IMR-90 (cell line): ENCODE measurements around the gene TRDMT1. TPM values are rescaled to one million over a fixed set of nuclear protein-coding genes. Genes with fewer than 3 reads are reported as not detected.

Experiments used
- ATAC-seq: fragments of 200-7000 bp; cut with Tn5 transposase; 2 replicates; pipeline ENCODE4 v1.9.1; 2020; ENCODE audit warnings: low read depth, mild to moderate bottlenecking, moderate library complexity
- BruUV-seq: library from RNA; stranded (reverse); fragments of 400-500 nt; replicated peaks from 2 replicates; lab custom pipeline; 2021; lab: Mats Ljungman, UMichigan
- CTCF ChIA-PET: fragments of 300-600 bp; formaldehyde crosslinking; extraction: SDS; loops from one replicate; lab custom pipeline; 2021; ENCODE audit warnings: antibody characterized with exemption; lab: Yijun Ruan, JAX
- POLR2A ChIA-PET: fragments of 300-600 bp; sonication (Branson Sonifier 250); formaldehyde crosslinking; loops from one replicate; lab custom pipeline; 2022; ENCODE audit warnings: antibody characterized with exemption; ENCODE audit not compliant: unreplicated experiment; lab: Charles Lee
- DNase-seq: peaks from one replicate; pipeline ENCODE4 v3.0.0; 2013
- H2AFZ ChIP-seq: replicated peaks from 2 replicates; pipeline ENCODE3; 2013; ENCODE audit warnings: low read length, mild to moderate bottlenecking; ENCODE audit not compliant: poor library complexity
- H2AK5ac ChIP-seq: 2 replicates; pipeline ENCODE4 v1.6.1; 2013; ENCODE audit warnings: low read depth, low read length, inconsistent platforms
- H2AK9ac ChIP-seq: replicated peaks from 2 replicates; pipeline ENCODE3; 2013; ENCODE audit warnings: mild to moderate bottlenecking, low read depth, low read length, moderate library complexity; ENCODE audit not compliant: poor library complexity
- H2BK120ac ChIP-seq: 2 replicates; pipeline ENCODE4 v1.6.1; 2013; ENCODE audit warnings: low read depth, low read length, inconsistent platforms
- H2BK15ac ChIP-seq: 3 replicates; pipeline ENCODE4 v1.6.1; 2013; ENCODE audit warnings: low read depth, low read length, inconsistent platforms
- H2BK20ac ChIP-seq: 2 replicates; pipeline ENCODE4 v1.6.1; 2013; ENCODE audit warnings: low read depth, mild to moderate bottlenecking, inconsistent platforms, low read length, moderate library complexity
- H2BK5ac ChIP-seq: 2 replicates; pipeline ENCODE4 v1.6.1; 2013; ENCODE audit warnings: mild to moderate bottlenecking, low read depth, low read length, inconsistent platforms; ENCODE audit not compliant: poor library complexity, severe bottlenecking
- H3K14ac ChIP-seq: replicated peaks from 2 replicates; pipeline ENCODE4 v1.6.1; 2013; ENCODE audit warnings: low read depth, low read length, inconsistent platforms
- H3K18ac ChIP-seq: 2 replicates; pipeline ENCODE4 v1.6.1; 2013; ENCODE audit warnings: low read depth, low read length, control low read depth
- H3K23ac ChIP-seq: 2 replicates; pipeline ENCODE4 v1.6.1; 2013; ENCODE audit warnings: low read depth, low read length, inconsistent platforms
- H3K27ac ChIP-seq: 2 replicates; pipeline ENCODE4 v1.5.1; 2013; ENCODE audit warnings: mild to moderate bottlenecking, control low read depth, low read length; ENCODE audit not compliant: insufficient read depth
- H3K27me3 ChIP-seq: 2 replicates; pipeline ENCODE4 v1.6.1; 2013; ENCODE audit warnings: low read length; ENCODE audit not compliant: control insufficient read depth, insufficient read depth
- H3K36me3 ChIP-seq: 2 replicates; pipeline ENCODE4 v1.6.1; 2013; ENCODE audit warnings: low read length, mixed read lengths; ENCODE audit not compliant: control insufficient read depth, insufficient read depth
- H3K4ac ChIP-seq: 2 replicates; pipeline ENCODE4 v1.6.1; 2013; ENCODE audit warnings: low read depth, low read length, inconsistent platforms
- H3K4me1 ChIP-seq: 2 replicates; pipeline ENCODE4 v1.6.1; 2013; ENCODE audit warnings: low read length, mixed read lengths; ENCODE audit not compliant: control insufficient read depth, insufficient read depth
- H3K4me2 ChIP-seq: 2 replicates; pipeline ENCODE4 v1.6.1; 2013; ENCODE audit warnings: low read depth, mild to moderate bottlenecking, control low read depth, low read length, moderate library complexity
- H3K4me3 ChIP-seq: 2 replicates; pipeline ENCODE4 v1.5.1; 2013; ENCODE audit warnings: low read depth, mild to moderate bottlenecking, control low read depth, low read length, moderate library complexity; ENCODE audit not compliant: insufficient read depth
- H3K56ac ChIP-seq: 2 replicates; pipeline ENCODE4 v1.6.1; 2013; ENCODE audit warnings: low read length, inconsistent platforms; ENCODE audit not compliant: insufficient read depth; ENCODE audit errors: extremely low read depth
- H3K79me1 ChIP-seq, 2 experiments: 2 replicates each; pipeline ENCODE4 v1.6.1; 2013; ENCODE audit warnings: low read length in 2 of 2, inconsistent platforms in 1 of 2, low read depth in 1 of 2
- H3K9ac ChIP-seq: 2 replicates; pipeline ENCODE4 v1.6.1; 2013; ENCODE audit warnings: low read depth, low read length, control low read depth
- H3K9me1 ChIP-seq: 2 replicates; pipeline ENCODE4 v1.6.1; 2013; ENCODE audit warnings: low read length, inconsistent platforms; ENCODE audit not compliant: insufficient read depth
- H3K9me3 ChIP-seq: 2 replicates; pipeline ENCODE4 v1.6.1; 2013; ENCODE audit warnings: low read length; ENCODE audit not compliant: control insufficient read depth, insufficient read depth
- H4K20me1 ChIP-seq: 2 replicates; pipeline ENCODE4 v1.6.1; 2013; ENCODE audit warnings: low read length, inconsistent platforms; ENCODE audit not compliant: insufficient read depth
- H4K5ac ChIP-seq: 2 replicates; pipeline ENCODE4 v1.6.1; 2013; ENCODE audit warnings: mild to moderate bottlenecking, low read depth, low read length, control low read depth
- H4K8ac ChIP-seq, 2 experiments: 2 replicates each; pipeline ENCODE4 v1.6.1; 2013; ENCODE audit warnings: low read depth in 2 of 2, low read length in 2 of 2, control low read depth in 1 of 2, inconsistent platforms in 1 of 2
- H4K91ac ChIP-seq: 2 replicates; pipeline ENCODE4 v1.6.1; 2013; ENCODE audit warnings: low read depth, low read length, inconsistent platforms; ENCODE audit not compliant: insufficient read depth
- CTCF ChIP-seq: conservative IDR thresholded peaks from 2 replicates; pipeline ENCODE4 v1.5.1; 2012; ENCODE audit warnings: mild to moderate bottlenecking, low read depth, low read length, improper control_type of control experiment
- FOS ChIP-seq: fragments of 150-350 bp; IDR thresholded peaks from 2 replicates; pipeline ENCODE4 v1.6.1; 2016; ENCODE audit warnings: low read depth, low read length
- USF2 ChIP-seq: fragments of 150-350 bp; IDR thresholded peaks from 2 replicates; pipeline ENCODE4 v1.6.1; 2017; ENCODE audit warnings: mild to moderate bottlenecking, antibody characterized with exemption, low read length, low read depth
- WGBS, 2 experiments: methylation state at CpG; one replicate each; pipeline versions ENCODE4 v1.1.5 to v1.1.7; 2013; ENCODE audit warnings: missing lambda C conversion rate in 2 of 2; ENCODE audit not compliant: insufficient read length in 1 of 2; ENCODE audit errors: extremely low coverage in 2 of 2; 5-methylcytosine and 5-hydroxymethylcytosine counted together
- dilution Hi-C: fragments of 300-500 bp; cut with HindIII; formaldehyde crosslinking; loops from one replicate; pipeline ENCODE4 v1.14.3; 2018; ENCODE audit warnings: low sequenced_read_pairs; ENCODE audit not compliant: unreplicated experiment
- in situ Hi-C: fragments of 300-500 bp; cut with MboI; formaldehyde crosslinking; loops from 3 replicates; pipeline ENCODE4 v1.14.3; 2019; ENCODE audit warnings: low sequenced_read_pairs, inconsistent platforms, mixed read lengths
- intact Hi-C: fragments of 100-400 bp; cut with micrococcal nuclease; formaldehyde crosslinking; loops from 2 replicates; pipeline ENCODE4 v1.10.0; 2022
- polyA plus RNA-seq, 3 experiments: library from polyadenylated mRNA; depleted of rRNA; stranded (reverse); fragments of >200 nt; gene quantifications; 2 replicates each; pipeline ENCODE4 v1.2.3, GENCODE V29; 2012; ENCODE audit warnings: low replicate concordance in 1 of 3
- total RNA-seq: library from RNA; depleted of rRNA; stranded (reverse); fragments of >200 nt; gene quantifications from 2 replicates; pipeline ENCODE4 v1.2.3, GENCODE V29; 2012

TRDMT1 gene
- total and polyA plus RNA-seq, 2 of the 4 experiments (the other 2 are of a cell fraction) = 2.1 to 4.7 TPM

GRCh38 chr10:17128261-17128660 lies 73.2 kb downstream of the TRDMT1 start:
- Histone ChIP-seq H3K79me1 (no peaks in the 10 kb centered on the region), H3K9ac (no peak overlapping the region), H3K14ac (no peak overlapping the region), H2AFZ (peak overlapping the region; percentile 48), H3K27me3 (no peaks in the 10 kb centered on the region), H2BK5ac (no peak overlapping the region), H2BK15ac (no peak overlapping the region), H3K4me1 (peaks cover 2% of the 10 kb centered on the region; the same call in 1 of the 2 replicates), H3K18ac (no peak overlapping the region), H3K36me3 (no peaks in the 10 kb centered on the region), H2AK9ac (no peak overlapping the region), H3K23ac (no peak overlapping the region), H3K4me2 (no peak overlapping the region), H3K56ac (no peak overlapping the region), H3K9me3 (no peaks in the 10 kb centered on the region), H4K91ac (no peak overlapping the region), H2AK5ac (no peak overlapping the region), H4K5ac (no peak overlapping the region), H2BK20ac (no peak overlapping the region), H3K27ac (no peak overlapping the region), H3K9me1 (0 out of 2 replicates have a peak, but pooled peaks cover 4% of the 10 kb centered on the region), H4K8ac (no peak overlapping the region), H3K4me3 (no peak overlapping the region), H2BK120ac (no peak overlapping the region), H3K4ac (no peak overlapping the region), H4K20me1 (no peaks in the 10 kb centered on the region)
- DNase-seq = no peak
- dilution Hi-C loops (no loop called here), intact Hi-C loops (no loop called here), in situ Hi-C loops (no loop called here)
- BruUV-seq = no TSS peak
- WGBS, 2 experiments = no CpG with 5 or more reads among the region's 3 CpGs
- TF ChIP-seq CTCF (no peak), USF2 (no peak), FOS (no peak)
- no peak for ATAC-seq
- CTCF ChIA-PET = no interaction called here
- POLR2A ChIA-PET = no interaction called here
